GM20000 (cell line): ENCODE results near the gene NXPH3.
A peak's percentile ranks its signal among the peaks of the same experiment; 100 is the strongest.
"Not testable (repeated sequence)": the region's sequence is repeated elsewhere in the genome, so short reads cannot be mapped to it uniquely, and the experiment has no call there.

Experiments used
- DNase-seq: peaks from one replicate; pipeline ENCODE4 v3.0.0; 2012; ENCODE audit warnings: low spot score
- TF ChIP-seq, protein P1 (sequence below): IDR thresholded peaks from 2 replicates; pipeline ENCODE4 v1.5.1; 2012; ENCODE audit warnings: mild to moderate bottlenecking, control low read depth; ENCODE audit errors: extremely low read depth, missing control alignments

NXPH3 gene

DNA sequence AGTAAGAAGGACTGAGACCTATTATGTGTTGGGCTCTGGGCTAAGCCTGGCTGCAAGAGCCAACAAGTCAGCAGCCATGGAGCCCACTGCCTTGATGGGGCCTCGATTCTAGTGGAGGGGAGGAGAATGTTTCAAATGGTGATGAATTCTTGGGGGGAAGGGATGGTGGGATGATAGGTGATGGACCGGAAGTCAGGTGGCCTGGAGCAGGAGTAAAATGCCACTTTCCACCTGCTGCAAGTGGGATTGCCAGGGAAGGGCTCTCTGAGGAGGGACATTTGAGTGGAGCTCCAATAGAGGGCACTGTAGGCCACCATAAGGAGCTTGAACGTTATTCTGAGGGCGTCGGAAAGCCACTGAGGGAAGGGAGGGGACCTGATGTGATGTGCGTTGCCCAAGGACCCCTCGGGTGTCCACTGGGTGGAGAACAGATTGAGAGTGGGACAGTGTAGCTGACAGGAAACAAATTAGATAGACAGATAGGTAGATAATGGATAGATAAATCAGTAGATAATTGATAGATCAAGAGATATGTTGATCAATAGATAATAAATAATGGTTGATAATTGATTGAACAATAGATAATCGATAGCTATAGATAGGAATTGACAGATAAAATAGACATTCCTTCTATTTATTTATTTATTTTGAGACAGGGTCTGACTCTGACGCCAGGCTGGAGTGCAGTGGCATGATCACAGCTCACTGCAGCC is 18.2 kb upstream of the NXPH3 start:
- TF ChIP-seq, protein P1, sequence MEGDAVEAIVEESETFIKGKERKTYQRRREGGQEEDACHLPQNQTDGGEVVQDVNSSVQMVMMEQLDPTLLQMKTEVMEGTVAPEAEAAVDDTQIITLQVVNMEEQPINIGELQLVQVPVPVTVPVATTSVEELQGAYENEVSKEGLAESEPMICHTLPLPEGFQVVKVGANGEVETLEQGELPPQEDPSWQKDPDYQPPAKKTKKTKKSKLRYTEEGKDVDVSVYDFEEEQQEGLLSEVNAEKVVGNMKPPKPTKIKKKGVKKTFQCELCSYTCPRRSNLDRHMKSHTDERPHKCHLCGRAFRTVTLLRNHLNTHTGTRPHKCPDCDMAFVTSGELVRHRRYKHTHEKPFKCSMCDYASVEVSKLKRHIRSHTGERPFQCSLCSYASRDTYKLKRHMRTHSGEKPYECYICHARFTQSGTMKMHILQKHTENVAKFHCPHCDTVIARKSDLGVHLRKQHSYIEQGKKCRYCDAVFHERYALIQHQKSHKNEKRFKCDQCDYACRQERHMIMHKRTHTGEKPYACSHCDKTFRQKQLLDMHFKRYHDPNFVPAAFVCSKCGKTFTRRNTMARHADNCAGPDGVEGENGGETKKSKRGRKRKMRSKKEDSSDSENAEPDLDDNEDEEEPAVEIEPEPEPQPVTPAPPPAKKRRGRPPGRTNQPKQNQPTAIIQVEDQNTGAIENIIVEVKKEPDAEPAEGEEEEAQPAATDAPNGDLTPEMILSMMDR: peak; percentile 83
- DNase-seq: peak; percentile 63

DNA sequence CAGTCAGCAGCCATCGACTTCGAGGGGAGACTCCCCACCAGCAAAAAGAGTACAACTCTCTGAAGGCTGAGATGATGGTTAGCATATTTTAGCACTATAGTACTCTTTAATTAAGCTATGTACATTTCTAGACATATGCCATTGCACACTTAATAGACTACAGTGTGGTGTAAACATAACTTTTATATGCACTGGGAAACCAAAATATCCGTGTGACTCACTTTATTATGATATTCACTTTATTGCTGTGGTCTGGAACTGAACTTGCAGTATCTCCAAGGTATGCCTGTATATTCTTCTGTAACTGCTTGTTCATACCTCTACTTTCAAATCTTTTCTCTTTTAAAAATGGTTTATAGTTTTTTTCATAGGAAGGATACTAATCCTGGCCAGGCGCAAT is 11.0 kb upstream of the NXPH3 start:
- TF ChIP-seq, protein P1: no peak
- DNase-seq: no peak

DNA sequence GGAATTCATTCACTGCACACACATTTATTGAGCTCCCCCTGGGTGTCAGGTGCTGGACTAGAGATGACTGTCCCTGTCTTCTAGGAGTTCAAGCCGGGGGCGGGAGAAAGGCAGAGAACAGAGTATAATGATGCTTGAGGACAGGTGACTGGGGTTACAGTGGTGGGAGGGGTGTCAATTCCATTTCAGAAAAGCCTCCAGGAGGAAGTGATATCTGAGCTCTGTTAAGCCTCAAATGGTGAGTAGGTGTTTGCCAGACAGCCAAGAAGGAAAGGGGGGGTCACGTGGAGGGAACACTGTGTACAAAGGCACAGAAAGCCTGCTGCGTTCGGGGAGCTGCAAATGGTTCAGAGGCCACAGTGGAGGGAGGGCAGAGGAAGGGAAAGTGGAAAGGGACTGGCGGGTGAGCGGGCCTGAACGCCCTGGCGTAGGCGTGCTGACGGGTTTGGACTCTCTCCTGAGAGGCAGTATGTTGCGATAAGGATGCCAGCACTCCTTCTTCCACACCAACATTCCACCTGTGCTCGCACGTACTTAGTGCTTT is 9.7 kb upstream of the NXPH3 start:
- DNase-seq: no peak
- TF ChIP-seq, protein P1: no peak

DNA sequence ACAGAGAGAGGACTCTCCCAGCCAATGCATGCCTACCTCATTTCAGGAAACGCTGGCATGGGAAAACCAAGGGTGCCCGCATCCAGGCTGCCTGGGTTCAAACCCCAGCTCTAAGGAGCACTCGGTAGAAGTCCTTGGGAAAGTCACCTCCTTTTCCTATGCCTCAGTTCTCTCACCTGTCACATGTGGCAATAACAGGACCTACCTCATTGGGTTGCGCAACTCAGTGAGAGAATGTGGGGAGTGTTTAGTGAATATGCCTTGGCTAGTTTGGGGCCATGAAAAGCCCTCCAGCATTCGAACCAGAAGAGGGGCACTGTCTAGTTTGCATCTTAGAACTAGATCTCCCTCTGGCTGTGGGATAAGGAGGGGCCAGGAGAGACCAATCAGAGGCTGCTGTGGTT is 9.0 kb upstream of the NXPH3 start:
- DNase-seq: no peak
- TF ChIP-seq, protein P1: no peak

DNA sequence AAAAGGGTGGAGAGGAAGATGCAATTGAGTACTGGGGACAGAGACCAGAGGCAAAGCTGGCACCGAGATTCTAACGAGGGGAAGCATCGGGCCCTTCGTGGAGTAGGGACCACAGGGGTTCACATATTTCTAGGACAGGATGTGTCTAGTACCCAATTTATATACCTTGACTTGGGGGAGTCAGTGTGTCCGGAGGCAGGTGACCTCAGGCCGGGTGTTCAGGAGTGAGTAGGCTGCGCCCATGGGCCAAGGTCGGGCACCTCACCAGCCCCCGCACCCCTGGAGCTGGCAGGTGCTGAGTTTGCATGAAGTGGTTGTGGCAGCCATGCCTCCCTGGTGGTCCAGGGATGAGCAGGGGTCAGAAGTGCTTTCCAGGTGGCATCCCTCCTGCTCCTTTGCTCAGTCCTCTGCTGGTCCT is 8.6 kb upstream of the NXPH3 start:
- no peak for DNase-seq
- TF ChIP-seq, protein P1: no peak

DNA sequence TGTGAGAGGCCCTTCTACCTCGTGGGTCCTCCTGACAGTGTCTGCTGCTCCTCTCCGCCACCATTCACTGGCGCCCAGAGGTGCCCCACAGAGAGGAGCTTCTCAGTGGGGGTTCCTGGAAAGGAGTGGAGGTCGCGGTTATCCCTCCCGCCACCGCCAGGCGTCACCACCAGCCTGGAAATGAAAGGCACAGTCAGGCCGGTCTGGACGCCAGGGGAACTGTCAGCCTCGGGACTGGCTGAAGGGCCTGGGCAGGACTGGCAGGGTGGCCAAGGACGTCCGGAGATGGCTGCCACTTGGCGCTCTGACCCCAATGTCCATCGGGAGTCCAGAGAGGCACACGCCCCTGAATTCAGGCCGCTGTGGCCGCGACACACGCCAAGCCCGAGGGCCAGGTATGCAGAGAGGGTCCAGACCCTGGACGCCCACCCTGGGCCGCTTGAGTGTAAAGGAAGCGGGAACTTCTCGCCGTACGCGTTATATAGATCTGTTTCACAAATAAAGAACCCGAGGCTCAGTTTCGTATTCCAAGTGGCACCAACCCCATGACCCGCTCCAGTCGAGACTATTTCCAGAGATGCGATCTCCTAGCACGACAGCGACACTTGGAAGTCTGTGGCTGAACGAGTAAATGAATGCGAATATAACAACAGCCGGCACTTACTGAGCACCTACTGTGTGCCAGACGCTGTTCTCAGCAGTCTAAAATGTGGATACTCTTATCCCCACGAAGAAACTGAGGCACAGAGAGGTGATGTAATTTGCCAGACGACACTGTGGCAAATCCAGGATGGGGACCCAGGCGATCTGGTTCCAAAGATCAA is 7.6 kb upstream of the NXPH3 start:
- peak; percentile 83 for DNase-seq
- TF ChIP-seq, protein P1: peak; percentile 91

DNA sequence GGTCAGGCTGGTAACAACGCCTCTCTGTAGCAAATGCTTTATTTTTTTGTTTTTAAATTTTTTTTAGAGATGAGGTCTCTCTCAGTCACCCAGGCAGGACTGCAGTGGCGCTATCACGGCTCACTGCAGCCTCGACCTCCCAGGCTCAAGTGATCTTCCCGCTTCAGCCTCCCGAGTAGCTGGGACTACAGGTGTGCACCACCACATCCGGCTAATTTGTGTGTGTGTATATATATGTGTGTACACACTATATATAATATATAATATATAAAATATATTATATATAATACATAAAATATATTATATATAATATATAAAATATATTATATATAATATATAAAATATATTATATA is 7.0 kb upstream of the NXPH3 start:
- DNase-seq: not testable (repeated sequence)
